ENCODE measurements around the gene LINS1. TPM values are rescaled to one million over a fixed set of nuclear protein-coding genes. Genes with fewer than 3 reads are reported as not detected.

Gene LINS1
- total RNA-seq, 4 donors from 2014 or later, result 16.3 to 32.2 (median 22.8) TPM

- ATAC-seq (ENCODE audit: low FRiP score) (no peak), DNase-seq (ENCODE audit: low spot score) (no peak)
- TF ChIP-seq CTCF (IDR thresholded peaks at IDR 0.05), result no peak
Measured at GRCh38 chr15:100520132-100520921, 81.7 kb downstream of the LINS1 start.

- ATAC-seq (ENCODE audit: low FRiP score) (peak; percentile 15), DNase-seq (ENCODE audit: low spot score) (no peak)
- TF ChIP-seq CTCF (IDR thresholded peaks at IDR 0.05), result no peak
Measured at GRCh38 chr15:100517846-100518245, 84.1 kb downstream of the LINS1 start.

Small RNA genes lying within 50 kb of the gene (small RNA-seq; reads per million reads assigned to genes)
- gene RF00019, result not detected
- not detected for gene RNU6-181P
- not detected for gene RNU6-322P

Other genes with a start within 250 kb of the LINS1 start
- gene CERS3, start 73.2 kb downstream of the LINS1 start, total RNA-seq, result not detected
- gene ASB7, start 405 bp upstream of the LINS1 start, total RNA-seq, result 10 to 100 TPM in 3 of 4 donors, 1 to 10 TPM in 1; 9.8 to 13.6 (median 11.1) TPM

Data from omental fat pad (tissue), 4 donors.